Measurements from ENCODE around the gene FABP3. TPM values are rescaled to one million over a fixed set of nuclear protein-coding genes. Genes with fewer than 3 reads are reported as not detected.
A peak's percentile ranks its signal among the peaks of the same experiment; 100 is the strongest.

The FABP3 gene
- total RNA-seq, 4 donors from 2014 or later = 28.2 to 77.6 (median 33.2) TPM; not detected in 1

DNA sequence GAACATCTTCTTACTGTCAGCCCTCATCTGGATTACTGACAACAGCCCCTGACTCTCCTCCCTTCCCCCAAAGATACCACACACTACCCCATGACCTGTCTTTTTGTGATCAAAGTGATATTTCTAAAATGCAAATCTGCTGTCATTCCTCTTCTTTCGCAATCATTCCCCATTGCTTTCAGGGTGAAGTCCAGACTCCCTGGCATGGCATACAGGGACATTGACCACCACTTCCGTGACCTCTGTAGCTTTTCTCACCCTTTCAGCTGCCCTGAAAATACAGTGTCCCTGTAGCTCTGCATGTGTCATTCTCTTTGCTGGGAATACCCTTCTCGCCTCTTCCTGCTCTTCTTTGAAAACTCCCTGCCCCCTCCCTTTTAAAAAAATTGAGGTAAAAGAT is 44.3 kb upstream of the FABP3 start:
- Histone ChIP-seq H3K36me3 (no peaks in the 10 kb centered on the region), H3K4me1 (peaks cover 0 to 6% of the 10 kb centered on the region in 2 donors), H3K4me3 (no peak overlapping the region), H3K9me3 (no peaks in the 10 kb centered on the region), H3K27me3 (peaks cover 2 to 4% of the 10 kb centered on the region in 2 donors), H3K27ac (no peak overlapping the region)
- DNase-seq = no peak
- no peak for TF ChIP-seq POLR2A (IDR thresholded peaks at IDR 0.05)
- TF ChIP-seq, protein P1, sequence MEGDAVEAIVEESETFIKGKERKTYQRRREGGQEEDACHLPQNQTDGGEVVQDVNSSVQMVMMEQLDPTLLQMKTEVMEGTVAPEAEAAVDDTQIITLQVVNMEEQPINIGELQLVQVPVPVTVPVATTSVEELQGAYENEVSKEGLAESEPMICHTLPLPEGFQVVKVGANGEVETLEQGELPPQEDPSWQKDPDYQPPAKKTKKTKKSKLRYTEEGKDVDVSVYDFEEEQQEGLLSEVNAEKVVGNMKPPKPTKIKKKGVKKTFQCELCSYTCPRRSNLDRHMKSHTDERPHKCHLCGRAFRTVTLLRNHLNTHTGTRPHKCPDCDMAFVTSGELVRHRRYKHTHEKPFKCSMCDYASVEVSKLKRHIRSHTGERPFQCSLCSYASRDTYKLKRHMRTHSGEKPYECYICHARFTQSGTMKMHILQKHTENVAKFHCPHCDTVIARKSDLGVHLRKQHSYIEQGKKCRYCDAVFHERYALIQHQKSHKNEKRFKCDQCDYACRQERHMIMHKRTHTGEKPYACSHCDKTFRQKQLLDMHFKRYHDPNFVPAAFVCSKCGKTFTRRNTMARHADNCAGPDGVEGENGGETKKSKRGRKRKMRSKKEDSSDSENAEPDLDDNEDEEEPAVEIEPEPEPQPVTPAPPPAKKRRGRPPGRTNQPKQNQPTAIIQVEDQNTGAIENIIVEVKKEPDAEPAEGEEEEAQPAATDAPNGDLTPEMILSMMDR (IDR thresholded peaks at IDR 0.05) = no peak
- intact Hi-C loops (cut with DNase I; ENCODE audit: low total_unique reads) = loop anchor here (10.0 kb wide), 1 partner anchor 232 kb away; no protein-coding TSS in a partner anchor

DNA sequence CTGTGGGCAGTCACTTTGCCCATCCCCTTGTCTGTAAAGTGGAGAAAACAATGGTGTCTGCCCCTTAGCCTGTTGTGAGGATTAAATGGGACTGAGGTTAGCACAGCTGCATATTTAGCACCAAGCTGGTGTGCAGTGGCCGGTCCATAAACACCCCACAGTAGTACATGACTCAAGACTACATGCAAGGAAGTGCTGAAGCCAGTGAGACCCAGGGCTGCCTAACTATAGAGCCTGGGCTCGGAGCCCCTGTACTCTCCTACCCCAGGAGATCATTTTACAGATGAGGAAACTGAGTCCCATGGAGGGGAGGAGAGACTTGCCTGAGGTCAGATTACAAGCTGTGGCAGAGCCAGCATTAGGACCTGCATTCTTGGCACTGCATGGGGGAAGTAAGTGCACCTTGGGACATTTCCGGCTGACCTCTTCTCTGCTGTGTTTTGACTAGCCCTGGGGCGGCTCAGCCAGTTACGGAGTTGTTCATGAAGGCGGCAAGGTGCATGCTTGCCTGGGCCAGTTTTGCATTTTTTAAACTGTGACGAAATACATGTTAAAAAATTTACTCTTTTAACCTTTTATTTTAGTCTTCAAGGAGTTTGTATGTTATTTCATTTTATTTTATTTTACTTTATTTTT is 43.3 kb upstream of the FABP3 start:
- TF ChIP-seq POLR2A (IDR thresholded peaks at IDR 0.05) = no peak
- TF ChIP-seq, protein P1 (IDR thresholded peaks at IDR 0.05) = no peak
- Histone ChIP-seq H3K4me1 (peaks cover 0 to 6% of the 10 kb centered on the region in 2 donors), H3K27me3 (peaks cover 4 to 5% of the 10 kb centered on the region in 2 donors), H3K27ac (no peak overlapping the region), H3K9me3 (no peaks in the 10 kb centered on the region), H3K4me3 (no peak overlapping the region), H3K36me3 (no peaks in the 10 kb centered on the region)
- DNase-seq = no peak
- intact Hi-C loops (cut with DNase I; ENCODE audit: low total_unique reads) = loop anchor here (10.0 kb wide), 1 partner anchor 231 kb away; no protein-coding TSS in a partner anchor

DNA sequence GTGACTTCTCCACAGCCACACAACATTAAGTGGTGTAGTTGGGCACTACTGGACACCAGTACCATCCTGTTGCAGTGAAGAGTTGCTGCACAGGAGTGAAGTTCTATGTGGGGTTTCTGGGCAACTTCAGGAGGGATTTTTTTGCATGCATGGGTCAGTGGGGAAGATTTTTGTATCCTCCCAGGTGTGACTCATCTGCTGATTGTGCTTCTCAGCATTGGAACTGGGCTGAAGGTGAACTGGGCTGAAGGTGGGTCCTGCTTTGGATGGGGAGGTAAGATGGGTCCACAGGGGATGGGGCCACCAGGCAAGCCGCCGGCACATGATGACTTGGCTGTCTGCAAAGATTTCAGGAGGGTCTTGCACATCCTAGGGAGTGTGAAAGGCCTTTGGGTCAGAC is 42.8 kb upstream of the FABP3 start:
- TF ChIP-seq POLR2A (IDR thresholded peaks at IDR 0.05) = no peak
- TF ChIP-seq, protein P1 (IDR thresholded peaks at IDR 0.05) = no peak
- intact Hi-C loops (cut with DNase I; ENCODE audit: low total_unique reads) = loop anchor here (10.0 kb wide), 1 partner anchor 231 kb away; no protein-coding TSS in a partner anchor
- Histone ChIP-seq H3K36me3 (no peaks in the 10 kb centered on the region), H3K4me3 (no peak overlapping the region), H3K27me3 (peaks cover 4 to 10% of the 10 kb centered on the region in 2 donors), H3K27ac (no peak overlapping the region), H3K9me3 (no peaks in the 10 kb centered on the region), H3K4me1 (peaks cover 0 to 6% of the 10 kb centered on the region in 2 donors)
- DNase-seq = no peak

DNA sequence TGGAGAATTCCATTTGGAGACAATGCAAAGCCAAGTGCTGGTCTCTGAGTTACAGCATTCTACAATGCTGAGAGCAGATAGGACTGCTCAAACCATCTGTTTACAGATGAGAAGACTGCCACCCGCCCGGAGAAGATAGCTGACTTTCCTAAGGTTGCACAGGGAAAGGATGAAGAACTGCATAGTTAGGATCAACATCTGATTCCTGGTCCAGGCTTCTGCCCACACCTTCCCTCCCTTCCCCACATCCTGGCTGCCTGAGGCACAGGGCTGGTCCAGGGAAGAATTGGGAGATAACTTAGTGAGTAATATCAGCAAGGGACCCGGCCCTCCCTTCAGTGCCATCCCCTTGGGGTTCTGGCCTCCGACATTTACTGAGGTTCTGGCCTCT is 42.1 kb upstream of the FABP3 start:
- Histone ChIP-seq H3K9me3 (no peaks in the 10 kb centered on the region), H3K27ac (no peak overlapping the region), H3K36me3 (no peaks in the 10 kb centered on the region), H3K4me3 (no peak overlapping the region), H3K4me1 (peaks cover 0 to 6% of the 10 kb centered on the region in 2 donors), H3K27me3 (peaks cover 4 to 10% of the 10 kb centered on the region in 2 donors)
- no peak for DNase-seq
- intact Hi-C loops (cut with DNase I; ENCODE audit: low total_unique reads) = loop anchor here (10.0 kb wide), 1 partner anchor 230 kb away; no protein-coding TSS in a partner anchor
- no peak for TF ChIP-seq POLR2A (IDR thresholded peaks at IDR 0.05)
- TF ChIP-seq, protein P1 (IDR thresholded peaks at IDR 0.05) = no peak

DNA sequence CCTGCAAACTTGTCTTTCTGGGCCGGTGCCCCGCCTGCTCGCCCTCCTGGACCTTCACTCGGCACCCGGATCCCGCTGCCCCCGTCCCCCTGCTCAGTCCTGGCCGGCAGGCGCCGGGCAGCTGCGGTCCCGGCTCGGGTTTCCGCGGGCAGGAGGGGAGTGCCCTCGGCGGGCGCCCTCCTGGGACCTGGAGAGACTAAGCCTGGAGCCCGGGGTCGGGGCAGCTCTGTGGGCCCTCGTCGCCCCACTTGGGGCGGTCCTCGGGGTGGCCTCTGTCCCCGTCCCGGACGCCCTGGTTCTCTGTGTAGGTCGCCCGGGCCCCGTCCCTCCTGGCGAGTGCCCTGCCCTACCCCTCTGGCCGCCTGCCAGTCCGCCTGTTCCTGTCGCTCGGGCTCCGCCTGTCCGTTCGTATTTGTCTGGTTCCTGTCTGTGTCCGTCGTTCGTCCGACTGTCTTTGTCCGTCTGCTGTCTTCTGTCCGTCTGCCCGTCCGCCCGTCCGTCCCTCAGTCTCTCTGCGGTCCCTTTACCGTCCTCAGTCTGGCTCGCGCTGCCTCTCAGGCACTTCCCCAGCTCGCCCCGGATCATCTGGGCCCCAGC is 40.6 kb upstream of the FABP3 start:
- Histone ChIP-seq H3K9me3 (no peaks in the 10 kb centered on the region), H3K4me3 (peak overlapping the region; percentile 35 to 40), H3K4me1 (peaks cover 0 to 6% of the 10 kb centered on the region in 2 donors), H3K36me3 (no peaks in the 10 kb centered on the region), H3K27me3 (peaks cover 4 to 10% of the 10 kb centered on the region in 2 donors), H3K27ac (no peak overlapping the region)
- peak; percentile 34 to 35 for DNase-seq
- no peak for TF ChIP-seq POLR2A (IDR thresholded peaks at IDR 0.05)
- TF ChIP-seq, protein P1 (IDR thresholded peaks at IDR 0.05) = no peak
- intact Hi-C loops (cut with DNase I; ENCODE audit: low total_unique reads) = loop anchor here (10.0 kb wide), 1 partner anchor 229 kb away; no protein-coding TSS in a partner anchor

All from uterus (tissue), 4 donors.